Left renal pelvis (tissue), 4 donors: ENCODE results near the gene CAPN9. TPM values are rescaled to one million over a fixed set of nuclear protein-coding genes. Genes with fewer than 3 reads are reported as not detected.

Source experiments
- DNase-seq, 4 donors: peaks; one replicate each; pipeline ENCODE4 v3.0.0-alpha.2; 2013; ENCODE audit warnings: low read depth in 4 of 4, low spot score in 3 of 4
- polyA plus RNA-seq, 4 donors: library from polyadenylated mRNA; unstranded; fragments of 120-200 nt; gene quantifications; one replicate each; pipeline ENCODE4 v1.2.1, GENCODE V29; 2013; ENCODE audit not compliant: insufficient read length in 4 of 4

Gene CAPN9
- polyA plus RNA-seq, 4 donors = 0.57 to 2.3 (median 0.88) TPM

DNA sequence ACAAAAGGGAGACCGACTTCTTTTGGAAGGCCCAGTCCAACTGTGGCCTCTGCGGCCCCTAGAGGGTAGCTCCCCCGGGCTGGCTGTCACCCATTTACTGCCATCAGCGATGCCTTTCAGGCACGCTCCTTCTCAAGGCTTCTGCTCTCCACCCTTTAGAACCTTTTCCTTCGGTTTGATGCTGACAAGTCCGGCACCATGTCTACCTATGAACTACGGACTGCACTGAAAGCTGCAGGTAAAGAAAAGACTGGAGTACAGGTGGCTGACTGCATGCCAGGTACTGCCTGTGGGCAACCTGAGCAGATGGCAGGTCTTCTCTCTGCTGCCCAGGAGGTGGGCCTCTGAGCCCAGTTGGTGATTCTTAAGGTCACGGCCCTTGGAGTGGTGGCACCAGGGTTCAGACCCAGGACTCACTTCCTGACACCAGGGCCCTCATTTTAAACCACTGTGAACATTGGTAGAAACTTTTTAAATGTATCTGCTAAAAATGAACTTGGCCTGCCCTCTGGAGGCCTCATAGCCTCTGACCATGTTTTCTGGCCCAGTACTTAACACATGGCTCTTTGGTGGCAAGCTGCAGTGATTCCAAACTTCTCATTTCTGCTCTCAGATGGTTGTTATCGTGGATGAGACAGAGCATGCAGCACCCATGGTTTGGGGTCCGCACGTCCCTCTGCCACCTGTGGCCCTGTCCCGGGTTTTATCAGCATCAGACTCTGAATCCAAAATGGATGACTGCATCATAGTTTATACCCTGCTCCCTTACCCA lies 45.7 kb downstream of the CAPN9 start:
- DNase-seq = no peak

DNA sequence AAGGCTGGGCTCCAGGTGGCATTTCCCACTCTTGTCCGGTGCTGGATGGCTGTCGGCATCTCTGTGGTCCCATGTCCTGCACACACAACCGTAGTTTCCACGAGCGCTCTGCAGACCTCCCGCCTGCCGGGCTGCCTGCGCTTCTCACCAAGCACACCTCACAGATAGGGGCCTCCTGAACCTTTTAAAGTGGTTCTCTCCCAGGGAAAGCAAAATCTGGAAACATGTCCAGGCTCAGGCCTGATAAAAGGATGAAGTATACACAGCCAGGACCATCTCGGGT lies 46.2 kb downstream of the CAPN9 start:
- no peak for DNase-seq

DNA sequence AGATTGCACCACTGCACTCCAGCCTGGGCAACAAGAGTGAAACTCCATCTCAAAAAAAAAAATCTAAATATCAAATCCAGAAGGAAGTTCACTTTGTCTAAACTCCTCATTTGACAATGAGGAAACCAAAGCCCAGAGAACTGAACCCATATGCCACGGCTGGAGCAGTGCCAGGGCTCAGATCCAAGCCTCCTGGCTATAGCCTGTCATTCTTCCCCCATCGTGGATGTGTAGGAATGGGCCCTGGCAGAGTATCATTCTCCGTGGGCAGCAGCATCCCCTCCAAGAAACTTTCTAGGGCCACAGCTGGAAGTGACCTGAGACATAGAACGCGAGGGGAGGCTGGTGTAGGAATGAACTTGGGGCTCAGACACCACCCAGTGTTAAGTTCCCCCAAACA lies 47.2 kb downstream of the CAPN9 start:
- no peak for DNase-seq

DNA sequence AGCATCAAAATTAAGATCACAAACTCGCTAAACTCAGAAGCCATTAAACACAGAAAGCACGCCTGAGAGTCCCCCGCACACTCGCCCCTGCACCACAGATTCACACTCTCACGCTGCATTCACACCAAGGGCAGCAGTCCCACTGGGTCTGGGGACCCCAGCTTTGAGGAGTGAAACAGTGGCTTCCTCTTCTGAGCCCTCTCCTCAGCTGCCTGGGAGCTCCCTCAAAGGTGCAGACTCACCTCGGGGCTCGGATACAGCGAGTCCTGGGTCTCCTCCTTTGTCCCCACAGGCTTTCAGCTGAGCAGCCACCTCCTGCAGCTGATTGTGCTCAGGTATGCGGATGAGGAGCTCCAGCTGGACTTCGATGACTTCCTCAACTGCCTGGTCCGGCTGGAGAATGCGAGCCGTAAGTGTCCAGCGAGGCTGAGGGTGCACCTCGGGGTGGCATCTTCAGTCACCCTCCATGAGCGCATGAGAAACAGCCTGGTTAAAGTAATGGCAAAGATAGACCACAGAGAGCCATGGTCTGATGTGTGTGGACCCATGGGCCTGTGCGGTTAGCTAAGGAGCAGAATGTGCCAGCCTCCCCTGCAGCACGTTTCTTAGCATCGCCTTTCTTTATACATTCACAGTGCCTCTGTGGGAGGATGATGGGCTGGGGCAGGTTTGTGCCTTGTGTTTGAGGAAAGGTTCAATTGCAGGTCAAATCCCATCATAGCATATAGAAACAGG lies 47.9 kb downstream of the CAPN9 start:
- no peak for DNase-seq

DNA sequence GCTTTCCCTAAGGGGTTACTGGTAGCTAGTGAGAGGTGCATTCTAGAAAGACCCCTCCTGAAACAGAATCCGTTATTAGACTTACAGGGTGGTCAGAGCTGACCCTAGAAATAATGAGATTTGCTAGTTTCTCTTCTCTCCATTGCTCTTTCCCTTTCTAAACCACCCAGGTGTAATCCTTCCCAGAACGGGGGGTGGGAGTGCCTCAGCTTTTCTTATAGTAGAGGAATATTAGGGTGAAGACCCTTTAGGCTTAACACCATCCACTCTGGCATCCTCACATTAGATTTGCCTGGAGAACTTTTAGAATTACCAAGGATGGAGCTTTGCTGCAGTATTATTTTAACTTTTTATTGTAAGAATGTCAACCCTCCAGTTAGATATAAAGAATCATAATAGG lies 49.4 kb downstream of the CAPN9 start:
- no peak for DNase-seq

DNA sequence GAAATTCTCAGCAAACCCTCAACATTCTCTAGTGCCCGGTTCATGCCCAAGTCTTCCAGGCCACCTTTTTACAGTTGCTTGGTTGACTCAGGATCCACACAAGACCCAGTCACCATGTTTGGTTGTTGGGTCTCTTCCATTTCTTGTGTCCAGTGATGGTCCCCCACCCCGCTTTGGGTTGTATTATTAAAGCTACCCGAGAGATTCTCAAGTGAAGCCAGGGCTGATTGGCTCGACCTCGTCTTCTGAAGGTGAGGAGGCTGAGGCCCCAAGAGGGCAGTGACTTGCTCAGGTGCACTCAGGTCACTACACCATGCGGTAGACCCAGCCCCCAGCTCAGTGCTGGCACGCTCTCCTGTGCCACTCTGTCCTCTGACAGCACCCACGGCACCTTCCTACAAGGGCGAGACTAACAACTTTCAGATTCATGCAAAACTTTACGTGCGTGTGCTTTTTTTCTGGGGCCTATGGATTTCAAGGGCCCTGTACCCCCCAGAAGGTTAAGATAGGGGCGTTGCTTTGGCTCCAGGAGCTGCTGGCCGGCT lies 50.3 kb downstream of the CAPN9 start:
- DNase-seq = no peak

DNA sequence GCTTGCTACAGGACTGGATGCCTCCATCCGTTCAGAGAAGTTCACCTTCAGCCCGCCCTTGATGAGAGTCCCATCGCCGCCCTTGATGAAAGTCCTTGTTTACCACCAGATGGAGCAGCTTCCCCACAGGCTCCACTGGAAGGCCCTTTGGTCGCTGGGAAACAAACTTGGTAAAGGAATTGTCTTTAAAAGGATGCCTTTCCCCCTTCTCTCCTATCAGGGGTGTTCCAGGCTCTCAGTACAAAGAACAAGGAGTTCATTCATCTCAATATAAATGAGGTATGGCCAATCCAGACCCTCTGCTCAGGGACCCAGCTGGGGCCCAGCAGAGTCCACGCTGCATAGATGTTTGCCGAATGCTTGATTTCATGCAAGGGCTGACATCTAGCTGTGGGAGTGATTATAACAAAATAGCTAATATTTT lies 50.8 kb downstream of the CAPN9 start:
- DNase-seq = peak; percentile 39 to 45 (median 44)

DNA sequence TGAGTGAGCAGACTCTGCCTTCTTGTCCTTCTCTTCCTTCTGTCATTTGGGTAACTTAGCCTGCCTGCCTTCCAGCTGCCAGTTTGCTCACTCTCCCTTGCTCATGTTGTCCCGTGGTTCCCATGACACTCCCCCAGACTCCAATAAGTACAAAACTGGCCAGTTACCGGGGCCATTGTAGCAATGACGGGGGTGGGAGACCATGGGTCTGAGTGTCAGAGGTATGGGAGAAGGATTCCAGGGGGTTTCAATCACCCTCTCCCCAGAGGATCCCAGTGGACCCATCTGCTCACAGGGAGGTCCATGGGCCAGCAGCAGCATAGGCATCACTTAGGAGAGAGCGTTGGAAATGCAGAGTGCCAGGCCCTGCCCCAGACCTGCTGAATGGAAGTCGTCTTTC lies 51.3 kb downstream of the CAPN9 start:
- no peak for DNase-seq

DNA sequence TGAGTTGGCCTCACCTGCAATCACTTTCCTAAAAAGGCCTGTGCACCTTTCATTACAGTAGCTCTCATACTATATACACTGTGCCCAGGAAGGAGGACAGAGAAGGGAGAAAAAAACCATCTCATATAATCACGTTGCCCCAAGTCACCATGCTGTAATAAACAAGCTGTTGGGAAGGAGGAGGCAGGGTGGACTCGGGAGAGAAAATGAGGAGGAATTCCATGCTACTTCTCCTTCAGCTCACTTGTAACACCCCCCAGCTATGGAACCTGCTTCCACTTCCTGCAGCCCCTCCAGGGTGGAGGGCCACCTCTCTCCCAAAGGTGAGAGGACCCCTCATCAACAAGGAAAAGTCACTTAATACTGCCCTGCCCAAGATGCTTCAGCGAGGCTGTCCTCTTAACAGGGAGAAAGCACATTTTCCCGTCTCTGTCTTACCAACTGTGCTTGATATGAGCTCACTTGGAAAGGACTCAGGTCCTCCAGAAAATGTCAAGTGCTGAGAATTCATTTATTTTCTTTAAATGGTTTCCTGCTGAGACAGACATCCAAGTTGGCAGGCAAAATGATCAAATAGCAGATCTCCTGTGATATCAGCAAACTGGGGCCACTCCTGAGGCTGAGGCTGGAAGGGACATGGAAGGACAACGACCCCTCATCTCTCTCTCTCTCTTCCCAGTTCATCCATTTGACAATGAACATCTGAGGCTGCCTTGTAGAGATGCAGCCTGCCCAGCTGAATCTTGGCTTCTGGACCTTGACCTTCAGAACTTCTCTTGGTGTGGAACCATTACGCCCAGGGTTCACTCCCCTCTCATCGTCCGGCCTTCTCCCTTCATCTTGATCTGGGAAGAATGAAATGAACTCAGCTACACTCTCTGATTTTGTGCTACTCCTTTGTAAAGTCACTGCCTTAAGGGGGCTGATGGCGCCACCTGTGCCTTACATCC lies 54.0 kb downstream of the CAPN9 start:
- DNase-seq = no peak

DNA sequence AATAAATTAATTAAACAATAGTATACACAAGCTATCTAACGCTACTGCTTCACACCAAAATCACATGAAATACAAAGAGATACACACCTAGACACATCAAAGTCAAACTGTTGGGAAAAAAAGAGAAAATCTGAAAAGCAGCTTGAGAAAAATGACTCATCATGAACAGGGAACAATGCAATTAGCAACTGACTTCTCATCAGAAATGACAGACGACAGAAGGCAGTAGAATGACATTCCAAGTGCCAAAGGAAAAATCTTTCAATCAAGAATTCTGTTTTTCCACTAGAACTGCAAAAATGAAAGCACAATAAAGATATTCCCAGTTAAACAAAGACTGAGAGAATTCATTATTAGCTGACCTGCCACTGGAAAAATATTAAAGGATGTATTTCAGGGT lies 57.2 kb downstream of the CAPN9 start:
- no peak for DNase-seq

DNA sequence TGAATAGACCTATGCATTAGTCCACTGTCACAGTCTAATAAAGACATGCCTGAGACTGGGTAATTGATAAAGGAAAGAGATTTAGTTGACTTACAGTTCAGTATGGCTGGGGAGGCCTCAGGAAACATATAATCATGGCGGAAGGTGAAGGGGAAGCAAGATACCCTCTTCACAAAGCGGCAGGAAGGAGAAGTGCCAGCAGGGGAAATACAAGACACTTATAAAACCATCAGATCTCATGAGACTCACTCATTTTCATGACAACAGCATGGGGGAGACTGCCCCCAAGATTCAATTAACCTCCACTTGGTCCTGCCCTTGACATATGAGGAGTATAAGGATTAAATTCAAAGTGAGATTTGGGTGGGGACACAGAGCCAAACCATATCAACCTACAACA lies 59.4 kb downstream of the CAPN9 start:
- DNase-seq = no peak

DNA sequence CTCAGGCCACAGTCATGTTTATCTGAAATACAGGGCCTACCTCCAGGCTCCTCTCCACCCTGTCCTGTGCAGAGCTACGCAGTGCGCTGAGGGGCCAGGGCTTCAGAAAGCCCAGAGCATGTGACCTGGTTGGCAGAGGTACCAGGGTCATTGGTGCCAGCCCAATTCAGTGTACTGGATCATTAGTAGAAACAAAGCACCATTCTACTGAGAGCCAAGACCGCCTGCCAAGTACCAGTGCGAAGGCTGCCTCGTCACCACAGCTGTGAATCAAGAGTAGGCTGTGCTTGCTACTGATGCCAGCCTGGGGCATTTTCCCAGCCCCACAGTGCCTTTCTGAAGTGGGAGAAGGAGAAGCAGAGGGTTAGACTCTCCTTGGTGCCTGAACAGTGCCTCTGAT lies 59.8 kb downstream of the CAPN9 start:
- DNase-seq = no peak

DNA sequence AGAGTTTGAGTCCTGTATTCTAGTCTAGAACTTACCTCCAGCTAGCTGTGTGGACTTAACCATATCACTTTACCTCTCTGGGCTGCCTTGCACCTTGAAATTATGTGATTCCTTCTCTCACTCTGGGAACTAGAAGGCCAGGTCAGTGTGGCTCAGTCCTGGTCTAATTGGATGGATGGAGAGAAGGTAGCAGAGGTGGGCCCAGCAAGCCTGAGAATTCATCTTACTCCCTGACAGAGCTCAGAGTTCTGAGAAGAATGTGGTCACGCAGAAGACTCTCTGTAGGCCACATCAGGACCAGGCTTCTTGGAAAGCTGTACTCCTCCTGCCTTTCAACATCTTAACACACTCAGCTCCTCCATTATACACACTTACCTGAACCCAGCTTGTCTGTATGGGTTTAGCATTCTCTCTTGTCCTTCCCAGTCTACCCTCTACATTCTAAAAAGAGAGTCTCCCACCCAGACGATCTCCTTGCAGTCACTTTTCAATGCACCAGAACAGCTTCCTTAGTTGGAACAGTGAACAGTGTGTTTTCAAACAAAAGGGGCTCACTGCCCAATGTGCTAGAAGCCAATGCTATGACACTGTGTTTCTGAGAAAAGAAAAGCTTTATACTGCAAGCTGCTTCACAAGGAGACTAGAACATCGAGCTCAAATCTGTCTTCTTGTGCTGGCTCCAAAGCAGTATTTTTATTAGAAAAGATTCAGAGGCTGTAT lies 60.5 kb downstream of the CAPN9 start:
- DNase-seq = no peak

DNA sequence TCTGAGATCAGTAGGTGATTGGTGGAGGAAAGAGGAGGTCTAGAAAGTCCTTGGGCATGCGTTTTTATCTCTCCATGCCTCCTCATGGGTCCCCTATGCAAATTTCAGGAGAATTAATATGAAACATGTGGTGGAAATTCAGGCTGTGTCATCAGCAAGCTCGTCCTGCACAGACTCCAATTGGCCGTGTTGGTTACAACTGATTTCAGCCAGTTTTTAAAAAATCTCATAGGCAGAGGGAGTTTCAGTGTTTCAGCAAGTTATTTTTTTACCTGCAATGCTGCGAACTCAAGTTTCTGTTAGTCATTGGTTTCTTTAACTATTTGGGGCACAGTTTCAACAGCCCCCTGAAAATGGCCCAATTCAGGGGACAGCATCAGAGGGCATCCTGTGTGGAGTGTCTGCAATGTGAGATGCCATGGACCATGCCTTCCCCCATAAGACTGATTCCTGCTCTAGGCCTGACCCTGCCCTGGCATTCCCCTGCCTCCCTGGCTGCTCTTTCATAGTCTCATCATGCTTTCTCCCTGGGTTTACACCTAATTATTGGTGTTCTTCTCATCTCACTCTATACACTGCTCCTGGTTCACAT lies 61.2 kb downstream of the CAPN9 start:
- DNase-seq = no peak

DNA sequence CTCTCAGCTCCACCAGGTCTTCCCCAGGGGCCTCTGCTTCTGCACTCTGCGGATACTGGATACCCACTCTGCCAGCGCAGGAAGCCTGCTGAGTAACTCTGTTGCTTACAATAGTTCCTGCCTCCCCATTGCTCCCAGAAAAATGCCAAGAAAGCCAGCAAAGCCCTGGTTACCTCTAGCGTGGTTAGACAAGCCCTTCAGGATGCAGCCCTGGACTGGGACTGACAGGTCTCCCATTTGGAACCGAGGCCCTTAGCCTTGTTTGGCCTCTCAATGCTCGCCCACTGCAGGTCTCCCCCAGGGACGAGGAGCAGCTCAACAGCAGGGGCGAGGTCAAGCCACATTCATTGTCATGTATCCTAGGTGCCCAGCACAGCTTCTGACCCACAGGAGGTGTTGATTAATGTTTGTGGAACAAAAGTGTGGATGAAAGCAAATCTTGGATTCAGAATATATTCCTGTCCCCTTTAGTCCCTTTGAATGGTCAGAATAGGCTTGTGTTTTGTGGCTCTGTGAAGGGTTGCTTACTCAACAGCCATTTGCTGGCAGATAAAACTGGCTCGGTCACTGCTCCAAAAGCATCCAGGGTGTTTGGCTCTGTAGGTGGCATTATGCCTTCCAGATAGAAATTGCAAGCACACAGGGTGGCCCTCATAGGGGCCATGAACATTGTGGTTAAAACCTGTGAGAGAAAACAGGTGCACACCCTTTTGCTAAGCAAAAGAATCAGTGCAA lies 62.2 kb downstream of the CAPN9 start:
- DNase-seq = no peak

DNA sequence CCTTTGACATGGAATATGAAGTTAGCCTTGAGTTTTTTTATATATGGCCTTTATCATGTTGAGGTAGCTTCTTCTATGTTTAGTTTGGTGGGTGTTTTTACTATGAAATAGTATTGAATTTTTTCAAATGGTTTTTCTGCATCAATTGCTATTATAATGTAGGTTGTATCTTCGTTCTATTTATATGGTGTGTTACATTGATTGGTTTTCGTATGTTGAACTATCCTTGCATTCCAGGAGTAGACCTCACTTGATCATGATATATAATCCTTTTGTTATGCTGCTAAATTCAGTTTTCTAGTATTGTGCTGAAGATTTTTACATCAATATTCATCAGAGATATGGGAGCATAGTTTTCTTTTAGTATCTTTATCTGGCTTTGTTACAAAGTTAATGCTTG lies 65.4 kb downstream of the CAPN9 start:
- DNase-seq = no peak

DNA sequence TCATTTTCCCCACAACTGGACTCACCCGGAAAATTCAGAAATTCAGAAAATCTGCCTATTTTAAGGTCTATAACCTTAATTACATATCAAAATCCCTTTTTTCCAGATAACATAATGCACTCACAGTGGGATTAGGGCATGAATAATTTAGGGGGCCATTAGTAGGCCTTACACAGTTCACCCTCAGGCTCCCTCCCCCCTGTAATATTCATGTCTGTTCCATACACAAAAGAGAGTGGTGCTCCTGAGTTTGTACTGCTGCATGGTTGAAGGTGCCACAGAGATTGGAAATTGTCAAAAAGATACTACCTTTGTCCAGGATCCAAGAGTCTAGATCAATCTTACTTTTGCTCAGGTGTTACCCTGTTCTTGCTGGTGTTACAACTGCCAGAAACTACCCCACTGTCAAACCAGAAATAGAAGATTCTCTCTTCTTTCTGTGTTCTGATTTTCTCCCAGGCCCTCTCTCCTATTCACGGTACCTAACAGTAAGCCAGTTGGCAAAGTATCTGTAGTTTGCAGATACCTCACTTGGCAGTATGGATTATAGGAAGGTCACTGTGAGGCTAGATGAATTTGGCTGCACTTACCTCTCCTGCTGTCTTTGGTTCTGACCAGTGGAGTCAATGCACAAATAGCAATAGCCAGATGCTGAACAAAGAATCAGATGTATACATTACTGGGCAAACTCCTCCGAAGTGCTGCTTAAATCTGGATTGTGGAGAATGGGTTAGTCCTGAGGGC lies 67.9 kb downstream of the CAPN9 start:
- no peak for DNase-seq

DNA sequence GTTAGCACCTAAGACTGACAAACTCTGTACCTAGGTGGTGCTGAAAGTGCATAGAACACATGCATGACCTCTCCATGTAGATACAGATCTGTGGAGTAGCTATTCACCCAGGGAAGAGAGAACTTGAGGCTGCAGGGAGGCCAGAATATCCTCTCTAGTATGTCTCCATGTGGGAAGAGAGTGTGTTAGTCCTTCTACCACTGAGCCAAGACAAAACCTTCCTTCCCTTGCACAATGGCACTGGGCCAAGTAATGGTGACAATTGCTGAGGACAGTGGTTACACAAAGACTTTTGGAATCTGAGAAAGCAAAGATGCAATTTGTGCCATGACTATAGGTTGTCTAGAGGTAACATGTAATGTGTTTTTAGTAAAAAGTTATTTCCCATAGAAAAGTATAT lies 68.8 kb downstream of the CAPN9 start:
- DNase-seq = no peak

DNA sequence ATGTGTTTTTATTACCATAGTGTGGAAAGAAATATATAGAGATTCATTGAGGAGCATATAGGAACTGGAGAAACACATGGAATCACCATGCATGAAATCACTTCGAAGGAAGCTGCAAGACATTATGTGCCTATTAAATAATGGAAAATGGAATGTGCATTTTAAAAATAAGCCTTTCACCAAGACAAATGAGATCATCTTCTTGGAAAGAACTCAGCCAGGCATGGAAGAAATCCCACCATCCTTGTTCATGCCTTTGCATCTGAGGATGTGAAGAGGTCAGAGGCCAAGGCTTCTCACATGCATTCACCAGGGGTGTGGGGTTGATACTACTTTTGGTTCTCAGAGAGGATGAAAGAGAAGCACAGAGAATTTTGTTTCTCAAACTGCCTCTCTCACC lies 71.2 kb downstream of the CAPN9 start:
- no peak for DNase-seq
